AG20443 (cell line): ENCODE results near the gene CMAS.
"Not testable (repeated sequence)": the region's sequence is repeated elsewhere in the genome, so short reads cannot be mapped to it uniquely, and the experiment has no call there.

ENCODE experiments used
- DNase-seq: peaks from one replicate; pipeline ENCODE4 v3.0.0; 2012; ENCODE audit warnings: low spot score, mixed read lengths

Gene CMAS

DNA sequence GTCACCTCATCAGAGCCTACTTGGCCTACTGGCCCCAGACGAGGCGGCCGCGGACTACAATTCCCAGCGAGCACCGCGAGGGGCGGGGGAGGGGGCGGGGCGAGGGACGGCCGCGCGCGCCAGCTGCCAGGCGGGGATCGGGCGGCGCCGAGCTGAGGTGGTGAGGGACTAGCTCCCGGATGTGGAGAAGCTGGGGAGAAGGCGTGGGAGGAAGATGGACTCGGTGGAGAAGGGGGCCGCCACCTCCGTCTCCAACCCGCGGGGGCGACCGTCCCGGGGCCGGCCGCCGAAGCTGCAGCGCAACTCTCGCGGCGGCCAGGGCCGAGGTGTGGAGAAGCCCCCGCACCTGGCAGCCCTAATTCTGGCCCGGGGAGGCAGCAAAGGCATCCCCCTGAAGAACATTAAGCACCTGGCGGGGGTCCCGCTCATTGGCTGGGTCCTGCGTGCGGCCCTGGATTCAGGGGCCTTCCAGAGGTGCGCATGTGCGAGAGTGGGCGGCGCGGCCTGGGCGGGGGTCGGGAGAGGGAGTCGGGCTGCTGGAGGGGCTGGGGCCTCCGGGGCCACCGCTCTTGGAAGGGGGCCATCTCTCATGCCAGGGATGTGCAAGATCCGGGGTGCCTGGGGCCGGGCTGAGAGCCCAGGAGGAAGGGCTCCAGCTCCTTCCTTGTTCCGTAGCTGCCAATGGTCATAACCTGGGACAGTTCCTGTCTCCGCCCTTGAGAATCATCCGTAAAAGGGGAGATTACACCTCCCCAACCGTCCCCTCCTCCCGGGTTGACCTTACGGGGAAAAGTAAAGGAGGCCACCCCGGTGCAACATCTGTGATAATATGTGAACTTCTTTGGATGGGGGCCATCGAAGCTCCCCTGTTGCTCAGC lies at the start of gene CMAS:
TSS of gene CMAS (plus strand) at position 129 of the 878 bp plus-strand sequence. CDS start at position 215, 86 bp downstream.
- peak; percentile 95 for DNase-seq

DNA sequence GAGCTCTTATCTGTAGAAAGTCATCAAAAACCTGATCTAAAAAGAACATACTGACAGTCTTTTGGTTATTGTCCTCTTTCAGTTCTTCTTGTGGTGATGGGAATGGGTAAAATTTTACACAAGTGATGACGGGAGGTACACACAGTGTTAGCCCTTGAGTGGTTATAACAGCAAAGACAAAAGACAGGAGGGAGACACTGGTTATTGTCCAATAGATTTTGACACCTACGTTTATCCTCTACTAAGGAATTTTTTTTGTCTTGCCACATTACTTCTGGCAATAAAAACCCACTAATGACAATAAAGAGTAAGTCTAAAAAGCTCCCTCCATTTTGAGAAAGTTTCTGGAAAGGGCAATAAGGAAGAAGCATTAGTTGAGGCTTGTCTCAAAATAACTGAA lies 47.7 kb upstream of the CMAS start:
- no peak for DNase-seq

DNA sequence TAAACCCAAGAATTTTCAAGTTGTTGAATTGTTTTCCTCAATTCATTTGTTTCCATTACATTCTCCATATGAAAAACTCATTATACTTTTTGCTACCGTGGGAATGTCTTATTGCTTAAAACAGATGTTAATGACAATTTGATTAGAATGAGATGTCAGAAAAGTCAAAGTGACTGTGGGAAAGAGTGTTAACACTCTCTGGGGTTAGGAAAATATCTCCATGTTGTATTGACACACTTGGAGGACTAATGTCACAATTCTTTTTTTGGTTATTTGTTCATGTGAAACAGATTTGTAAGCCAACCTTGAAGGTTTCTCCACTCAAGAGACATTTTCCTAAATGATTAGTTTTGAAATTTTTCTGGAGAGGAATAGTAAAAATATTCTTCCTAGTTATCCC lies 47.2 kb upstream of the CMAS start:
- no peak for DNase-seq

DNA sequence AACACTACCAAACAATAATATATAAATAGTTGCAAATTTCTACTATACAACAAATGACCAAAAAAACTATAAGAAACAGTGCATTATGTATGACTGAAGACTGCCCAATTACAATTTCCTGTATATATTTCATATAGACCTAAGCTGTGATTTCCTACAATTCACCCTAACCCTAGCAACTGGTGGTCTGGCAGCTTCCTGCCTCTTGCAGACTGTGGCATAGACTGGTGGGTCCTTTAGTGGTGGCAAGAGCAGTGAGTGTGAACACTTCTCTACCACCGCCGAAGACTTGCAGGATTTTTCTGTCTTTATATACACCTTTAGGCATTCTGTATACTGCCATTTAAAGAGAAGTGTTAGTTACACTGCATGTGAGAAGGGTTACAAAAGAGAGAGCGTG lies 43.6 kb upstream of the CMAS start:
- DNase-seq, result no peak

DNA sequence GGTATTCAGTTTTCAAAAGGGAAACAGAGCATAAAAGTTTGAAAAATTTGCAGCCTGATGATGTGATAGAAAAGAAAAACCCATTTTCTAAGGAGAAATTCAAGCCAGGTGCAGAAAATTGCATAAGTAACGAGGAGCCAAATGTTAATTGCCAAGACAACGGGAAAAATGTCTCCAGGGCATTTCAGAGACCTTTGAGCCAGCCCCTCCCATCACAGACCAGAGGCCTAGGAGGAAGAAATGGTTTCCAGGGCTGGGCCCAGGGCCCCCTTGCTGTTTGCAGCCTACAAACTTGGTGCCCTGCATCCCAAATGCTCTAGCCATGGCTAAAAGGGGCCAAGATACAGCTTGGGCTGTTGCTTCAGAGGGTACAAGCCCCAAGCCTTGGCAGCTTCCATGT lies 38.2 kb upstream of the CMAS start:
- DNase-seq, result not testable (repeated sequence)

DNA sequence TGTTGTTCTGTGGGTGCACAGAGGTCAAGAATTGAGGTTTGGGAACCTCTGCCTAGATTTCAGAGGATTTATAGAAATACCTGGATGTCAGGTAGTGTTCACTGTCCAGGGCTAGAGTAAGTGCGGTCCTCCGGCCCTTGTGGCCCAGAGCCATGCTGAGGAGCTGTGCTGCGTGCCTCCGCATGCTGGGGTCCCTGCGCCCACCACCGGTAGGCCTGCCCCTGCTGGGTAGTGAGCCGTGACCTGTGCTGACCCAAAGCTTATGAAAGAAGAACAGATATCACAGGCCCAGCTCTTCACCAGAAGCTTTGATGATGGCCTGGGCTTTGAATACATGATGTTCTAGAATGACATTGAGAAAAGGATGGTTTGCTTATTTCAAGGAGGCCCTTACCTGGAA lies 37.8 kb upstream of the CMAS start:
- no peak for DNase-seq

DNA sequence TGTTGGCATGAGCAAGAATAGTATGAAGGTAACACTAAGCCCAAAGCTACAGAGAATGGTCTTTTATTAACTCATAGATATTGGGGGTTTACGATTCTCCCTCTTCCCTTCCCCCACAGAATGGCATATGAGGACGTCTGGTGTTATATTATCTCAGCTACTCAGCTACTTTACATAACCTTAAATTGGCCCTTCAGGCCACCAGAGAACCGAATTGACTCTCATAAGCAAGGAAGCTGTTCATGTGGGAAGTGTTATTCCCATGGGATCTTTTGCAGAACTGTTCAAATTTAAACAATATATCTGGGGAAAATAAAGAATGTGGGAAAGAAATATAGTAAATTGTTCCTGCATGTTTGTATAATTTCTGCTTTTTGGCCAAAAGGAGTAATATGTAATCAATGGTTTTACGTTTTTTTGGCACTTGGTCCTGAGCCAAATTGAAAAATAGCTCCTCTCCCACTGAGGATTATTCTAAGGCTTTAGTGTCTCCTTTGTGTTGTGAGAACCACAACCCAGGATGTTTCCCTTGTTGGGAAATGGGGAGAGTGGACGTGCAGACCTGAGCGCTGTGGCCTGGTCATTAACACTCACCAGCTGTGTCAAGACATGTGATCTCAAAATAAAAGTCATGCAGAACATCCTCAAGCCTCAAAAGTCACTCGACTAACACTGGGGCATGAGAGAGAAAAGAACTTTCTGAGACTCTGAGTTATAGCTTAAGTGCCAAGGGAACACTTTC lies 31.8 kb upstream of the CMAS start:
- DNase-seq, result no peak

DNA sequence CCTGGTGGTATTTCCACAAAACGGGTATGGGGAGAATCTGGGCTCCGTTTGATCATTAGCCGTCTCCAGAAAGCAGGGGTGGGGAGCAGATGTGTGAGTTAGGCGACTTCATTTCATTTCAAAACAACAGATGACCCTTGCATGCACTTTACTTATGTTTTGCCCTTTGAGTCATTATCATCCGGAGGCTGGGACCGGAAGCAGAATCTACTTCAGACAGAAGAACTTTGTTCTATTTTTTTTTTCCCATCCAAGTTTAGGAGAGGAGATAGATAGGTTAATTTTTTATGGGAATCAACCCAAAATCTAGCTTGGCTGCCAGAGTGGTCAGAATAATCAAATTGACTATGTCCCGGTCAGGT lies 31.3 kb upstream of the CMAS start:
- no peak for DNase-seq

DNA sequence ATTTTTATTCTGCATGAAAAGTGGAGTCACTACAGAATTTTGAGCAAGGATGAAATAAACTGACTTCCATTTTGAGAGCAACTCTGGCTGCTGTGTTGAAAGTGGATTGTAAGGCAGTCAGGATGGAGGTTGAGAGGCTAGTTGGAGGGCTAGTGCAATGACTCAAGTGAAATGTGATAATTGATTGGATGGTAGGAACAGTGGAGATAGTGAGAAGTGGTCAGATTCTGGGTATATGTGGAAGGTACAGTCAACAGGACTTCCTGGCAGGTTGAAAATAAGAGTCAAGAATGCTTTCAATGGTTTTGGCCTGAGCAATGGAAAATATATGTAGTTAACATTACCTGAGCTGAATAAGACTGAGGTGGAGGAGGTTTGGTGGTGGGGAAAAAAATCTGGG lies 29.0 kb upstream of the CMAS start:
- no peak for DNase-seq

DNA sequence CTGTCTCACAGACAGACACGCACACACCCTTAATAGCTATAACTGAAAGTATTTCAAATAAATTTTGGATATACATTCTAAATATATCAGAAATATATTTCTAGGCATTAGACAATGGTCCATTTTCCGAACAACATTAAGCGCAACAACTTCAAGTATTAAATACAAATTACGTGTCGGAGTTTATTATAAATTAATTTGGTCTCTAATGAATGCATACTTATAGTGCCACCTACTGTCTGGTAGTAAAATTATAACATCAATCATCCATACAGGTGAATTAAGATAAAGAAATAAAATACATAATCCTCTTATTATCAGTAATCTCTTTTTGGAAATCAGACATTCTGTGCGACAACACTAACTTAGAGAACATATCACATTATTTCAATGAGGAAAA lies 27.2 kb upstream of the CMAS start:
- no peak for DNase-seq

DNA sequence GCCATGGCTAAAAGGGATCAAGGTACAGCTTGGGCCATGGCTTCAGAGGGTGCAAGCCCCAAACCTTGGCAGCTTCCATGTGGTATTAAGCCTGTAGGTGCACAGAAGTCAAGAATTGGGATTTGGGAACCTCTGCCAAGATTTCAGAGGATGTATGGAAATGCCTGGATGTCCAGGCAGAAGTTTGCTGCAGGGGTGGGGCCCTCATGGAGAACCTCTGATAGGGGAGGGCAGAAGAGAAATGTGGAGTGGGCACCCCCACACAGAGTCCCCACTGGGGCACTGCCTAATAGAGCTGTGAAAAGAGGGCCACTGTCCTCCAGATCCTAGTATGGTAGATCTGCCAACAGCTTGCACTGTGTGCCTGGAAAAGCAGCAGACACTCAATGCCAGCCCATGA lies 22.5 kb upstream of the CMAS start:
- not testable (repeated sequence) for DNase-seq

DNA sequence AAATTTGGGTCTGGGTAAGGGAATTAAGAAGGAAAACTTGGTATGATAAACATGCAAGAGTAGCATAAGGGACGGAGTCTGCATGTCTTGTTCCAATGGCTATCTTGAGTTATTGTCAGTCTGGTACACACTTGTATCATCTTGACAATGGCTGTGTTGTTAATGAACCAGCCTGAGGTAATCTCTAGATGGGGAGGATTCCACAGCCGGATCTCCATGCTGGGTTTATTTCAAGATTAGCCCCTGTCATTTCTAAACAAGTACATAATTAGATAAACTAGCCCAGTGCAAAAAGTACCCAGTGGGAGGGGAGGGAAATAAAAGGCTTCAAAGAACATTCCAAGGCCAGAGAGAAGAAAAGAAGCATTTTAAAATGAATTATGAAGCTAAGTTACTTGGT lies 16.5 kb upstream of the CMAS start:
- no peak for DNase-seq

DNA sequence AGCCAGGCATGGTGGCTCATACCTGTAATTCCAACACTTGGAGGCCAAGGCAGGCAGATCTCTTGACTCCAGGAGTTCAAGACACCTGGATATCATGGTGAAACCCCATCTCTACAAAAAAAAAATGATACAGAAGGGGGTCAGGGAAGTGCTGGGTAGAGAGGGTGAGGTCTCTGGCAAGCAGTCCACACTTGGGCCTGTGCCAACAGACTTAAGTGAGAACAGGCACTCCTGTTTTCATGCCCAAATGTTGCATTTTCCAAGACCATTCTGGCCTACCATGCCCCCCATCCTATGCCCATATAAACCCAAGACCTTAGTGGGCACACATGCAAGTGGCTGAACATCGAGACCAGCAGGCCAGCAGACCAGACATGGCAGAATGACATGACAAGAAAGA lies 16.0 kb upstream of the CMAS start:
- DNase-seq, result no peak

DNA sequence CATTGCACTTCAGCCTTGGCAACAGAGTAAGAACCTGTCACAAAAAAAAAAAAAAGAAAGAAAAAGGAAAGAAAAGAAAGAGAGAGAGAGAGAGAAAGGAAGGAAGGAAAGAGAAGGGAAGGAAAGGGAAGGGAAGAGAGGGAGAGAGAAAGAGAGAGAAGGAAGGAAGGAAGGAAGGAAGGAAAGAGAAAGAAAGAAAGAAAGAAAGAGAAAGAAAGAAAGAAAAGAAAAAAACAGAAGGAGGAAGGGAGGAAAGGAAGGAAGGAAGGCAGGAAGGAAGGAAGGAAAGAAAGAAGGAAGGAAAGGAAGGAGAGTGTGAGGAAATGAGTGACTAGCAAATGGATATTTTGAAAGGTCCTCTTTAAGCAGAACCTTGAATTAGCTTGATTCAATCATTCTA lies 13.3 kb upstream of the CMAS start:
- no peak for DNase-seq

DNA sequence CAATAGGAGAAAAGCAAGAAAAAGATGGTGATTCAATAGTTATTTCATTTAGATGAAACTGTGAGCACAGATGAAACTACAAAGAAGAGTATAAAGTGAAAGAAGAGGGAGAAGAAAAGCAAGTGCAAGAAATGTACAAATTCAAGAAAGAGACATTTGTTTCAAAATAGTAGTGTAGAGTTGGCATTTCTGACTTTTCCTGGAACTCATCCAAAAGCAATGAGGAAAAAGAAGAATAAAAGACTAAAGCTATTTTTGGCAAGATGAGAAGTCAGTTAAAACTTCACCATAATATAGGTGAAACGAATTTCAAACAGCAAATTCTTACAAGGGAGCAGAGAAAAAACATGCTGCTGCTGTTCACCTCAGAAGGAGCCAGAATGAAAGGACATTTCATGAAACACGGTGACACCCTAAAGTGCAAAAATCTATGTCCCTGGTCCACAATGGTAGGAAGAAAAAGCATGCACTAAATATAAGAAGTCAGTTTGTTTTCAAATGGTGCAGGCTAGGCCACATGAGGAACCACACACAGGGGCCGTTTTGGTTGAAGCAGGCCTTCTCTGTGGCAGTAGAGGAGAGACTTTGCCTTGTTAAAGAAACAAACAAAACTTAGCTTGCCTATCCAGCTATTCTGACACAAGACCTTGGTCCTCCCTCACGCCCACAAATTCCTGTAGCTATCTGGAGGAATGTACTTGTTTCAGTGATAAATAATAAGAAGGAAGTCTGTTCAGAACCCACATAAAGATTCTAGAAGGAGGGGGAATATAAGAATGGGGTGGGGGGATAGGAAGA lies 11.1 kb upstream of the CMAS start:
- no peak for DNase-seq

DNA sequence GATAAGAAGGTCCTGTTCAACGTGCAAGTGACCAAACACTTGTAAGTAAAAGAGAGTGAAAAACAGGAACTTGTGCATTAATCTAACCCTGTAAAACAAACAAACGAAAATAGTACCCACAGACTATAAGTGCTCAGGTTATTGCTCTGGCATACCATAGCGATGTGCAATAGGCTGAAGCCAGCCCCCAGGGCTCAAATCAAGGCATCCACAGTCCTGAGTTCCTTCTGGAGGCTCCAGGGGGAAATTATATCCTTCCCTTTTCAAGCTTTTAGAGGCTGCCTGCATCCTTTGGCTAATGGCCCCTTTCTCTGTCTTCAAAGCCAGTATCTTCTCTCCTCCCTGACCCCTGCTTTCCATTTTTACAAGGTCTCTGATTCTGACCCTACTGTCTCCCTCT lies 8.1 kb upstream of the CMAS start:
- no peak for DNase-seq

DNA sequence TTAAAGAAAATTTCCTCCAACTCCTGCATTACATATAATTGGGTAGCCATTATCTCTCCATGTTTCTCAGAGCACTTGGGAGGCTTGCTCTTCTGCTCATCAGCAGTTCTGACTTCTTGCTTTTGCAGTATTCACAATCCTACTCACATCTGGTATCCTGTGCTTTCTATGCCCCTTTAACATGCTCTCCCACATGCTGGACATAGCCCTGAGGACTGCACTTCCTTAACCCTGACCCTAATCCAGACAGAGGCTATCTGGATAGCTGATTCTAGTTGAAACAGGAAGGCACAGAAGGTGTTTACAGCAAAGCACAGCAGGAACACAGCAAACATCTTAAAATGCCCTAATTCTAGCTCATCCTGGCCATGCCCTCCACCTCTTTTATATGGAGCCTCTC lies 7.3 kb upstream of the CMAS start:
- no peak for DNase-seq

DNA sequence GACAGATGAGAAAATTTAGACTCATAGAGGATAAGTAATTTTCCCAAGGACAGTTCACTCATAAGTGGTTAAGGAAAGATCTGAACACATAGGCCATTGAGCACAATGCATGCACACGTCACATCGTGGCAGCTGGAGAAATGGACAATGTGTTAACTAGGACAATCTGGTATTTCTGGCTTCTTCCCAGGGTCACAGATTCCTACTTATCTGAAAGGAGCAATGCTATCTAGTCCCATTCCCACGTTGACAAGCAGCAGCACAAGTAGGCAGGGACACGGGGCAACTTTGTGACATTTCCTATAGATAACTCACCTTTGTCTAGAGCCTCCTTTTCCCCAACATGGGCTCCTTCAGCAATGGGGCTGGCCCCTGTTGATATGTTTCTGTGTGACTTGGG lies 6.7 kb upstream of the CMAS start:
- no peak for DNase-seq

DNA sequence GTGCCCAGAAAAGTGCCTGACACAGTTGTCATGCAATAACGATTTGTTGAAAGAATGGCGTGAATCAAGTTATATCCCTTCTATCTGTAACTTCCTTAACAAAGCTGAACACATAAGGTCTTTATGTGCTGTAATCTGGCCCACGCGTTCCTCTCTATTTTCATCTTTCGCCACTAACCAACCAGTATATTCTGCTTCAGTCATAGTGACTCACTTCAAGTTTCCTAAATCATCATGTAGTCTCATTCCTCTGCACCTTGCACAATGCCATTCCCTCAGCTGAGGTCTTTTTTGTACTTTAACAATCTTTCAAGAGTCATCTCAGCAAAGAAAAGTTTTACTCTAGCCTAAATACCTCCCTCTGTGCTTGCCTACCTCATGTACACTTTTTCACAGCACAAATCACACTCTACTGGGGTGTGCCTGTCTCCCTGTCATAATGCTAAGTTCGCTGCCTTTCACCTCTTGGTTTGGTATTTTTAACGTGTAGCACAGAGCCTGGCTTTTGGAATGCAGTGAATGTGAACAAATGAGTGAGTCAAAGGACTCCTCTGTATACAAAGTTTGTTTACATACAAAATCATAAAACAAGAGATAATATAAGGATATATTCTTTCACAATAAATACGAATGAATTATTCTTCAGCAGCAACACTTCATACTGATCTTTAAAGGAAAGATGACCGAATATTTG lies 2.9 kb upstream of the CMAS start:
- peak; percentile 59 for DNase-seq

DNA sequence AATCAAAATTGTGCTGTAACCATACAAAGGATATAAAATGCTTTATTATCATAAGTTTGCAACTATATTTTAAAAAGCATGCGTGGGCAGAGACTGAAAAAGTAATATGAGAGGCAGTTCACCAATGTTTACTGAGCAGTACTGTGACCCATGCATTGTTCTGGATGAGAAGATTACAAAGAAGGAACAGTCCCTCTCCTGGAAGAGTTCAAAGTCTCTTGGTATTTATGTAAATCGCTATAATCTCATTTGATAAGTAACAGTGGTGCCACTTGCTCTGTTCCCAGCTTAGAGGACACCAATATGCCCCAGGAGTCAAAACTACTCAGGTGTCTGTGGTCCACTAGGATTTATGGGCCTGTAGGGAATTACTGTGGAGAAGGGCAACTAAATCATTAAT lies 2.1 kb upstream of the CMAS start:
- no peak for DNase-seq

DNA sequence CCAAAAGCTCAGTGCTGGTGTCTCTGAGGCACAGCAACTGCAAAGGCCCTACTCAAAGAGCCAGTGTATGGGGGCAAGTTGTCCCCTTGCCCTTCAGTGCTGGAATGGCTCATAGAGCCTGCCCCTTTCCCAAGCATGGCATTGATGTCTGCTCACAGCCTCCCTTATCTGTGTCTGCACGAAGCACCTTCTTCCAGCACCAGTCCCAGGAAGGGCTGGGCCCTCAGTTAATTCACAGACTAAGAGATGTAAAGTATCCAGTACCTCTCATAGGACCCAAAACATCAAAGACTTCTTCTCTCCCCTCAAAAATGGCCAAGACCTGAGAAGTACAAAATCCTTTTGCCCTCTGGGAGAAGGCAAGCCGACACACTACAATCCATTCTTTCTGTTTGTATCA lies 1.6 kb upstream of the CMAS start:
- DNase-seq, result no peak

DNA sequence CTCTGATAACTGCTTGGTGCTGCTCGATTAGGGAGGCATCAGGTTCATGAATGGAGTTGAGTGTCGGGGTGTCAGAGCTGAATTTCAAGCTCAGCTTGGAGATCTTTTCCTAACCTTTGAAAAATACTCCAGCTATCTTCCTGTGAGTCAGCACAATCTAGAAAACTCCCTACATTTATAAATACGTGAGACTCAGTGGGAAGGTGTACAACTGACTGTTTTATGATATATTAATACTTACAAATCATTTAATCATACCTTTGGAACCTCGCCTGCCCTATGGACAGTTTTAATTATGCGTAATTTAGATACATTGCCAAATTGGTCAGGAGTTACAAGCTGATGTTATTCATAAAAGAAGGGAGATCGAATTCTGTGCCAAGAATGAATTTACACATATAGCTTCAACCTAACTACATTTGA lies 961 bp downstream of the CMAS start:
- no peak for DNase-seq
